OCI-LY1 (cell line): ENCODE results near the gene BOK.

Experiments
- H2AFZ ChIP-seq: fragments of 200-600 bp; sonication (generic), shearing (Covaris generic); 2 replicates; pipeline ENCODE4 v1.6.0; 2014; ENCODE audit warnings: antibody characterized with exemption, mild to moderate bottlenecking, low read length
- H3F3A ChIP-seq: fragments of 200-600 bp; sonication (generic), shearing (Covaris generic); 2 replicates; pipeline ENCODE4 v1.6.0; 2014; ENCODE audit warnings: mild to moderate bottlenecking, antibody characterized with exemption, low read length, moderate library complexity; ENCODE audit not compliant: insufficient read depth
- H3K27ac ChIP-seq: fragments of 200-600 bp; sonication (generic); 2 replicates; pipeline ENCODE4 v1.5.1; 2014; ENCODE audit warnings: low read length, mixed run types, mild to moderate bottlenecking, low read depth; ENCODE audit not compliant: poor library complexity, severe bottlenecking
- H3K27me3 ChIP-seq: fragments of 200-600 bp; sonication (generic); 2 replicates; pipeline ENCODE4 v1.6.0; 2014; ENCODE audit warnings: antibody characterized with exemption, mild to moderate bottlenecking, low read length, moderate library complexity; ENCODE audit not compliant: insufficient read depth
- H3K36me3 ChIP-seq: fragments of 200-600 bp; sonication (generic); 2 replicates; pipeline ENCODE4 v1.6.1; 2014; ENCODE audit warnings: mild to moderate bottlenecking, antibody characterized with exemption, low read length, moderate library complexity, mixed read lengths; ENCODE audit not compliant: insufficient read depth
- H3K4me1 ChIP-seq: fragments of 200-600 bp; sonication (generic); 2 replicates; pipeline ENCODE4 v1.5.1; 2014; ENCODE audit warnings: mild to moderate bottlenecking, low read length, moderate library complexity; ENCODE audit not compliant: insufficient read depth, severe bottlenecking
- H3K4me2 ChIP-seq: fragments of 200-600 bp; sonication (generic), shearing (Covaris generic); 2 replicates; pipeline ENCODE4 v1.6.1; 2014; ENCODE audit warnings: low read length
- H3K4me3 ChIP-seq: fragments of 200-600 bp; sonication (generic); 2 replicates; pipeline ENCODE4 v1.5.1; 2014; ENCODE audit warnings: low read length, low read depth, mild to moderate bottlenecking, mixed read lengths; ENCODE audit not compliant: poor library complexity, severe bottlenecking
- H3K79me2 ChIP-seq: fragments of 200-600 bp; shearing (Covaris generic); 2 replicates; pipeline ENCODE4 v1.6.1; 2016; ENCODE audit warnings: mixed run types, low read length, mixed read lengths; ENCODE audit not compliant: insufficient read depth
- H3K9ac ChIP-seq: fragments of 200-600 bp; sonication (generic), shearing (Covaris generic); 2 replicates; pipeline ENCODE4 v1.6.1; 2014; ENCODE audit warnings: mild to moderate bottlenecking, low read length, mixed read lengths
- H3K9me2 ChIP-seq: fragments of 200-600 bp; sonication (generic), shearing (Covaris generic); 2 replicates; pipeline ENCODE4 v1.6.1; 2014; ENCODE audit warnings: low read depth, mild to moderate bottlenecking, low read length, mixed read lengths
- H3K9me3 ChIP-seq: fragments of 200-600 bp; shearing (Covaris generic); 2 replicates; pipeline ENCODE4 v1.6.1; 2014; ENCODE audit warnings: low read length, mixed read lengths
- H4K20me1 ChIP-seq: fragments of 200-600 bp; sonication (generic), shearing (Covaris generic); 2 replicates; pipeline ENCODE4 v1.6.0; 2016; ENCODE audit warnings: mild to moderate bottlenecking, low read length; ENCODE audit not compliant: insufficient read depth
- EZH2 ChIP-seq: fragments of 200-600 bp; sonication (generic), shearing (Covaris generic); IDR thresholded peaks from 2 replicates; pipeline ENCODE4 v1.8.0; 2017; ENCODE audit warnings: borderline replicate concordance, mixed run types, mild to moderate bottlenecking, antibody characterized with exemption, low read length, moderate library complexity, mixed read lengths
- TF ChIP-seq, protein P1 (sequence below): fragments of 200-600 bp; sonication (generic), shearing (Covaris generic); IDR thresholded peaks from 2 replicates; pipeline ENCODE4 v1.5.1; 2017; ENCODE audit warnings: mild to moderate bottlenecking, antibody characterized with exemption, low read length, moderate library complexity, mixed read lengths

BOK gene

DNA sequence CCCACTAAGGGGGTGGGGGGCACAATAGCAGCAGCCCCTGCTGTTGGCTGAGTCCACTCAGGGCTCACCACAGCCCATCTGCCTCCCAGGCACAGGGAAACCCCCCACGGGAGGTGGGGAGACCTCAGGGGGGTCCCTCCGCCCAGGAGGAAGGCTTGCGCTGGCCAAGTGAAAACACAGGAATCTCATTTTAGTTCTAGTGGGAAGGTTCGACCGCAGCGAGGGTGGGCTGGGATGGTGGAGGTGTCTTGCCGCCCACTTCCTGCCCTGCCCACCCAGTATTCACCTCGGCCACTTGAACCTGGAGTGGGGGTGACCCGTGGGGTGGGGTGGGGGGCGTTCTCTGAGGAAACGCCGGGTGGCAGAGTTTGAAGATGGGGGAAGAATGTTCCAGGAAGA lies 6.9 kb upstream of the BOK start:
- H3K4me1 ChIP-seq: no peaks in the 10 kb centered on the region
- H3K9me3 ChIP-seq: no peaks in the 10 kb centered on the region
- no peaks in the 10 kb centered on the region for H3K79me2 ChIP-seq
- H3F3A ChIP-seq: no peaks in the 10 kb centered on the region
- no peaks in the 10 kb centered on the region for H3K36me3 ChIP-seq
- H3K27me3 ChIP-seq: no peaks in the 10 kb centered on the region; the same call in 1 of the 2 replicates
- H4K20me1 ChIP-seq: no peaks in the 10 kb centered on the region
- H3K4me3 ChIP-seq: no peak overlapping the region
- H3K4me2 ChIP-seq: no peak overlapping the region
- no peaks in the 10 kb centered on the region for H3K9me2 ChIP-seq
- H2AFZ ChIP-seq: no peak overlapping the region
- TF ChIP-seq, protein P1, sequence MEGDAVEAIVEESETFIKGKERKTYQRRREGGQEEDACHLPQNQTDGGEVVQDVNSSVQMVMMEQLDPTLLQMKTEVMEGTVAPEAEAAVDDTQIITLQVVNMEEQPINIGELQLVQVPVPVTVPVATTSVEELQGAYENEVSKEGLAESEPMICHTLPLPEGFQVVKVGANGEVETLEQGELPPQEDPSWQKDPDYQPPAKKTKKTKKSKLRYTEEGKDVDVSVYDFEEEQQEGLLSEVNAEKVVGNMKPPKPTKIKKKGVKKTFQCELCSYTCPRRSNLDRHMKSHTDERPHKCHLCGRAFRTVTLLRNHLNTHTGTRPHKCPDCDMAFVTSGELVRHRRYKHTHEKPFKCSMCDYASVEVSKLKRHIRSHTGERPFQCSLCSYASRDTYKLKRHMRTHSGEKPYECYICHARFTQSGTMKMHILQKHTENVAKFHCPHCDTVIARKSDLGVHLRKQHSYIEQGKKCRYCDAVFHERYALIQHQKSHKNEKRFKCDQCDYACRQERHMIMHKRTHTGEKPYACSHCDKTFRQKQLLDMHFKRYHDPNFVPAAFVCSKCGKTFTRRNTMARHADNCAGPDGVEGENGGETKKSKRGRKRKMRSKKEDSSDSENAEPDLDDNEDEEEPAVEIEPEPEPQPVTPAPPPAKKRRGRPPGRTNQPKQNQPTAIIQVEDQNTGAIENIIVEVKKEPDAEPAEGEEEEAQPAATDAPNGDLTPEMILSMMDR: no peak
- TF ChIP-seq EZH2: no peak
- H3K9ac ChIP-seq: no peak overlapping the region
- no peak overlapping the region for H3K27ac ChIP-seq

DNA sequence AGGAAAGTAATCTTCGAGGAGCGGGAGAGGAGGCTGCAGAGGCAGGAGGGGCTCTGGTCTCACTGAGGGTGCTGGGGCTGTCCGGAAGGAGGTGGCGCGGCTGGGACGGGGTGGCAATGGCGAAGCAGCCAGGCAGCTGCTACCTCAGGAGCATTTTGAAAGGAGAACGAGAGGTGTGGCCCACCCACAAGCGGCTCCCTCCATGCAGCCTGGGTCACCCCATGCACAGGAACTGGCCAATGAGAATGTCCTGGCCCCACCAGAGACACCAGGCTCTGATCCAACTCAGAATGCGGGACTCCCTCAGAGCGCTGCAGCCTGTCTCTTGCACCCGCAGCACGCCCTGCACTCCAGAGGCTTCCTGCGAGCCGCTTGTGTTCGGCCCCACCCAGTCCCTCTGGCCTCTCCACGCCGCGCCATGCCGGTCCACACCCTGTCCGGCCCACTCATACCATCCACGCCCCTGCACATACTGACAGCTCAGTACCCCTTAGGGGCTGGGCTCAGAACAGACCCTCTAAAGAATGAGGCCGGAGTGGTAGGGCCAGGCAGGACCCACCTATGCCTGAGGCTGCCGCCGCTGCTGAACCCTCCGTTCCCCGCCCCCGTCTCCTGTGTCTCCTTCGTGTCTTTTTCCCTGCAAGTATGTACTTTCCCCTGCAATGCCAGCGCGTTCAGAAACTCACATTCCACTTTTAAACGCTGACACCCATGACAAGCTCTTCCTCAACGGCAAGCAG lies 6.4 kb upstream of the BOK start:
- no peaks in the 10 kb centered on the region; the same call in 1 of the 2 replicates for H3K27me3 ChIP-seq
- H3K9me2 ChIP-seq: no peaks in the 10 kb centered on the region
- no peaks in the 10 kb centered on the region for H4K20me1 ChIP-seq
- H3F3A ChIP-seq: no peaks in the 10 kb centered on the region
- H3K9ac ChIP-seq: no peak overlapping the region
- H3K36me3 ChIP-seq: no peaks in the 10 kb centered on the region
- no peaks in the 10 kb centered on the region for H3K4me1 ChIP-seq
- no peaks in the 10 kb centered on the region for H3K79me2 ChIP-seq
- H3K4me3 ChIP-seq: no peak overlapping the region
- H3K4me2 ChIP-seq: no peak overlapping the region; the same call in 1 of the 2 replicates
- no peak for TF ChIP-seq EZH2
- TF ChIP-seq, protein P1: no peak
- no peak overlapping the region for H2AFZ ChIP-seq
- no peaks in the 10 kb centered on the region for H3K9me3 ChIP-seq
- H3K27ac ChIP-seq: no peak overlapping the region

DNA sequence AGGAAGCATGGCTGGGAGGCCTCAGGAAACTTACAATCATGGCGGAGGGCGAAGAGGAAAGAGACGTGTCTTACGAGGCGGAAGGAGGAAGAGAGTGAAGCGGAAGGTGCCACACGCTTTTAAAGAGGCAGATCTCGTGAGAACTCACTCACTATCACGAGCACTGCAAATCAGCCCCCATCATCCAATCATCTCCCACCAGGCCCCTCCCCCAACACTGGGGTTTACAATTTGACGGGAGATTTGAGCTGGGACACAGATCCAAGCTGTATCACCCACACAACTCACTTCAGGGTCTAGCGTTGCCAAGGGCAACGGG lies 5.1 kb upstream of the BOK start:
- no peak overlapping the region for H3K4me2 ChIP-seq
- H3K27me3 ChIP-seq: no peaks in the 10 kb centered on the region; the same call in 1 of the 2 replicates

More for the DNA sequence above, 5.1 kb upstream of the BOK start:
- no peaks in the 10 kb centered on the region for H3F3A ChIP-seq
- H3K9me3 ChIP-seq: no peaks in the 10 kb centered on the region
- H3K9me2 ChIP-seq: no peaks in the 10 kb centered on the region
- no peak overlapping the region for H3K4me3 ChIP-seq
- no peaks in the 10 kb centered on the region for H4K20me1 ChIP-seq
- no peak overlapping the region for H2AFZ ChIP-seq
- H3K4me1 ChIP-seq: no peaks in the 10 kb centered on the region
- TF ChIP-seq EZH2: no peak
- TF ChIP-seq, protein P1: no peak
- H3K9ac ChIP-seq: no peak overlapping the region
- H3K36me3 ChIP-seq: no peaks in the 10 kb centered on the region
- no peak overlapping the region for H3K27ac ChIP-seq
- no peaks in the 10 kb centered on the region for H3K79me2 ChIP-seq
